Right lobe of liver (tissue), 6 donors: ENCODE measurements around the gene AMPD3. TPM values are rescaled to one million over a fixed set of nuclear protein-coding genes. Genes with fewer than 3 reads are reported as not detected.

Experiments
- ATAC-seq, 4 donors: fragments of 200-7000 bp; cut with Tn5 transposase; one replicate each; pipeline ENCODE4 v1.9.1; 2020; ENCODE audit warnings: mild to moderate bottlenecking in 4 of 4, moderate library complexity in 4 of 4
- DNase-seq, 3 donors: peaks; one replicate each; pipeline ENCODE4 v3.0.0-alpha.2; 2020
- H3K27ac ChIP-seq, 3 donors: fragments of 200-600 bp; one replicate each; pipeline ENCODE4 v1.8.0; 2022
- H3K27me3 ChIP-seq, 2 donors: fragments of 200-600 bp; one replicate each; pipeline ENCODE4 v1.8.0; 2022
- H3K36me3 ChIP-seq, 4 donors: fragments of 200-600 bp; sonication (generic) in 1 of 4; one replicate each; pipeline versions ENCODE4 v1.5.1 to v1.8.0; 2017 to 2022; ENCODE audit warnings: control low read depth in 1 of 4
- H3K4me1 ChIP-seq, 4 donors: fragments of 200-600 bp; sonication (generic) in 1 of 4; one replicate each; pipeline versions ENCODE4 v1.5.1 to v1.8.0; 2017 to 2022; ENCODE audit warnings: control low read depth in 1 of 4
- H3K4me3 ChIP-seq, 3 donors: fragments of 200-600 bp; one replicate each; pipeline ENCODE4 v1.8.0; 2022
- H3K9me3 ChIP-seq, 4 donors: fragments of 200-600 bp; sonication (generic) in 1 of 4; one replicate each; pipeline versions ENCODE4 v1.5.1 to v1.8.0; 2017 to 2022; ENCODE audit warnings: control low read depth in 1 of 4
- POLR2A ChIP-seq: fragments of 450-650 bp; IDR thresholded peaks from one replicate; pipeline ENCODE4 v1.6.1; 2017; ENCODE audit warnings: antibody characterized with exemption, mild to moderate bottlenecking
- WGBS: methylation state at CpG from one replicate; pipeline ENCODE4 v1.1.6; 2018; ENCODE audit warnings: low coverage, low lambda C conversion rate; ENCODE audit not compliant: insufficient coverage; ENCODE audit errors: missing lambda C conversion rate; 5-methylcytosine and 5-hydroxymethylcytosine counted together
- intact Hi-C, 2 donors: fragments of 100-400 bp; cut with DNase I; formaldehyde crosslinking; loops; one replicate each; pipeline versions ENCODE4 v1.11.2 to v1.14.1; 2022
- total RNA-seq, 6 experiments: library from RNA; depleted of rRNA in 2 of 6; stranded (reverse); fragments of >200 nt in 2 of 6; fragmentation: NEBNext Ultra II Directional in 3 of 6; extraction: Animal tissue kit (Norgen Biotek cat#: 25700) in 3 of 6; gene quantifications; one replicate each; pipeline versions ENCODE4 v1.1.0 to v1.2.4, GENCODE V29; 2016 to 2023
- TF ChIP-seq, protein P1 (sequence below), 4 donors: fragments of 200-600 bp in 3 of 4; fragments of 450-650 bp in 1 of 4; IDR thresholded peaks; one replicate each; pipeline versions ENCODE4 v1.5.1 to v1.8.0; 2016 to 2022; ENCODE audit warnings: antibody characterized with exemption in 4 of 4, mild to moderate bottlenecking in 2 of 4
- donor health status: DM: no; HTN: yes; CAD: no.
- donor health status: DM: no; HTN: no; CAD: no.
- donor health status: DM: no; HTN: no; CAD: no.
- donor health status: DM: no; HTN: yes; CAD: no.
- donor health status: DM: no; HTN: yes; CAD: no.

The AMPD3 gene
- total RNA-seq, 6 experiments from 2014 or later: 0.98 to 5.0 (median 1.8) TPM

DNA sequence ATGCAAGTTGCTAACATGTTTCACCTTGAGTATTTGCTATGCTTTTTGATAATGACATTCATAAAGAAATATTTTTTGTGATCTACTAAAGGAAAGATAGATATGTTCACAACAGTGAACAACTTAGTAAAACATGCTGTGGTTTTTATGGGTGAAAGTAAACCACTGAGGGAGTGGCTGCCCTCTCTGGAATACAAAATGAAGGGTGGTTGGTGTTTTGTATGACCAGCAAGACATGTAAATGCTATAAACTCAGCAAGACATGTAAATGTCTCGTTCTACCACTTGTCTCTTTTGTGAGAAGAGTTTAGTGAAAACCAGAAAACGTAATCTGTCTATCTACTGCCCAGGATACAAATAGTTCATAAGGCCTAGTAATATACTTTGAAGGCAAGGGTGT lies 7.6 kb upstream of the AMPD3 start:
- Histone ChIP-seq H3K27ac (no peak overlapping the region), H3K4me3 (no peak overlapping the region), H3K9me3 (no peaks in the 10 kb centered on the region), H3K27me3 (no peaks in the 10 kb centered on the region), H3K4me1 (no peaks in the 10 kb centered on the region), H3K36me3 (no peaks in the 10 kb centered on the region)
- TF ChIP-seq, protein P1, sequence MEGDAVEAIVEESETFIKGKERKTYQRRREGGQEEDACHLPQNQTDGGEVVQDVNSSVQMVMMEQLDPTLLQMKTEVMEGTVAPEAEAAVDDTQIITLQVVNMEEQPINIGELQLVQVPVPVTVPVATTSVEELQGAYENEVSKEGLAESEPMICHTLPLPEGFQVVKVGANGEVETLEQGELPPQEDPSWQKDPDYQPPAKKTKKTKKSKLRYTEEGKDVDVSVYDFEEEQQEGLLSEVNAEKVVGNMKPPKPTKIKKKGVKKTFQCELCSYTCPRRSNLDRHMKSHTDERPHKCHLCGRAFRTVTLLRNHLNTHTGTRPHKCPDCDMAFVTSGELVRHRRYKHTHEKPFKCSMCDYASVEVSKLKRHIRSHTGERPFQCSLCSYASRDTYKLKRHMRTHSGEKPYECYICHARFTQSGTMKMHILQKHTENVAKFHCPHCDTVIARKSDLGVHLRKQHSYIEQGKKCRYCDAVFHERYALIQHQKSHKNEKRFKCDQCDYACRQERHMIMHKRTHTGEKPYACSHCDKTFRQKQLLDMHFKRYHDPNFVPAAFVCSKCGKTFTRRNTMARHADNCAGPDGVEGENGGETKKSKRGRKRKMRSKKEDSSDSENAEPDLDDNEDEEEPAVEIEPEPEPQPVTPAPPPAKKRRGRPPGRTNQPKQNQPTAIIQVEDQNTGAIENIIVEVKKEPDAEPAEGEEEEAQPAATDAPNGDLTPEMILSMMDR (IDR thresholded peaks at IDR 0.05): no peak
- TF ChIP-seq POLR2A: no peak
- 92% methylated on average over 2 of the region's 2 CpGs for WGBS
- ATAC-seq (no peak), DNase-seq (no peak)
- intact Hi-C loops: no loop called here

DNA sequence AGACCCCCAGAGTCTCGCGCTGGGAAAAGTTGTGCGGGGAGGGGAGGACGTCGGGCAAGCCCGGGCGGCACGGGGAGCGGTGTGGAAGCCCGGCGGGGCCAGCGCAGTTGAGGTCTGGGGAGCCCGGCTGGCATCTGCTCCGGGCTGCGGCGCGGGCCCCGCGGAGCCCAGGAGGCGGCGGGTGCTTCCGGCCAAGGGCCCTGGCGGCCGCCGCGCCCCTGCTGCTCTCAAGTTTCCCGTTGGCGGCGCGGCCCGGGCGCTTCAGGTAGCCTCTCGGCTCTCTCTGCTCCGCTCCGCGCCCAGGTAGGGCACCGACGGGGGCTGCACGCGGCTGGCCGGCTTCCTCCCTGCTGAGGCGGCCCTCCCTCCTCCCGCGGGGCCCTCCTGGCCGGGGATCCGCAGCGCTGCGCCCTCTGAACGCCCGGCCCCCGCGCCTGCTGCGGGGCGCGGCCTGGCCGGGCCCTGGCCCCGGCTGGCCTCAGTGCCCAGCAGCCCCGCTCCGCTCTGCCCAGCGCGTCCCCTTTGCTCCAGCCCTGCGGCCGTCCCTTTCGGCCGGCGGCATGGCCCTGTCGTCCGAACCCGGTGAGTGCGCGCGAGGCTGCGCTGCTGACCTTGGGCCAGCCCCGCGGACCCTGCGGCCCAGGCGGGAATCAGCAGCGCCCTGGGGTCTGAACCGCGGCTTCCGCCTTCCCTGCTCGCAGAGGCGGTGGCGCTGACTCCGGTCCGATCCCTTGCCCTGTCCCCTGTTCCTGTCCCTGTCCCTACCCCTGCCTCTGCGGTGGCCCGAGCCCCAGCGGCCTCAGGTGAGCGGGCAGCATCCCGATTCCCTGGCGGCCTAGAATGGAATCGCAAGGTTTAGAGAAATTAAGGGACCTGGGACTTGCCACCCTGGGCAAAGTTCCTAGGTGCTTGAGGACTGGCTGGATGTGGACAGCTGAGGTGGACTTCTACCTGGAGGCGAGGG lies 4.3 kb upstream of the AMPD3 start:
- under 1% methylated on average over 23 of the region's 94 CpGs for WGBS
- no peaks in the 10 kb centered on the region for H3K4me1 ChIP-seq
- ATAC-seq (peak; percentile 85 to 90 (median 90)), DNase-seq (peak; percentile 68 to 79 (median 79))
- H3K27ac ChIP-seq: peak overlapping the region; percentile 45 to 74 (median 51)
- no peaks in the 10 kb centered on the region for H3K27me3 ChIP-seq
- peak; percentile 51 for TF ChIP-seq POLR2A
- TF ChIP-seq, protein P1 (IDR thresholded peaks at IDR 0.05): peak; percentile 53 to 66 (median 54)
- H3K4me3 ChIP-seq: peak overlapping the region; percentile 53 to 67 (median 58)
- H3K9me3 ChIP-seq: no peaks in the 10 kb centered on the region
- intact Hi-C loops: no loop called here
- no peaks in the 10 kb centered on the region for H3K36me3 ChIP-seq

DNA sequence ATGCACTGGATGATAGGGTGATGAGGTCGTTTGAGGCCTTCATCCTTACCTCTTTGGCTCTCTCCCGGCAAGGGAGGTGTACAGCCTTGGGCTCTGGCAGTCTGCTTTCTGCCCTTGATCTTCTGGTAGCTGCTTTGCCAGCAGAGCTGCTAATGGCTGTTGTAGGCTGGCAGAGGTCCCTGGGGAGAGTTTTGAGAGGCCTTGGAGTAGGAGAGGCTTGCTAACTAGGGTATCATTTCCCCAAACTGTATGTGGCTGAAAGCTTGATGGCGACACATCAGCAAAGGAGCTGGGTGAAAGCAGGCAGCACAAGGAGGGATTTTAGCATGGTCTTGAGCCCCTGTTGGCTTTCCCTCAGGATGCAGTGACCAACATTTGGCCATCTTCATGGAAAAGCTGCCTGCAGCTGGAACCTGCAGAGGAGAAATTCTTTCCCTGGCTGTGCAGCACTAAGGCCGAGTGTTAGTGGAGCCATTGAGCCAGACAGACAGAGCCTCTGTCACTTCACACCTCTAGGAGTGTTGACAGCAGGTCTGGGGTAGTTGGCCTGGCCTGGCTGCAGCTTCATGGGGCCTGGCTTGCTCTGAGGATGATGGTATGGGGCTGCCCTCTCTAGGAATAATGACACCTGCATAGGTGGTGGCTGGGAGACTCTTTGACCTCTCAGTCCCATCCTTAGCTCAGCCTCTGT lies 3.5 kb upstream of the AMPD3 start:
- DNase-seq: no peak
- H3K4me3 ChIP-seq: peak overlapping the region in 1 of 3 donors; percentile 67
- no peaks in the 10 kb centered on the region for H3K4me1 ChIP-seq
- TF ChIP-seq POLR2A: no peak
- TF ChIP-seq, protein P1 (IDR thresholded peaks at IDR 0.05): no peak
- no peaks in the 10 kb centered on the region for H3K27me3 ChIP-seq
- H3K9me3 ChIP-seq: no peaks in the 10 kb centered on the region
- intact Hi-C loops: no loop called here
- H3K36me3 ChIP-seq: no peaks in the 10 kb centered on the region
- WGBS: 60% methylated on average over 1 of the region's 4 CpGs
- H3K27ac ChIP-seq: peak overlapping the region in 1 of 3 donors; percentile 51
- ATAC-seq: no peak

DNA sequence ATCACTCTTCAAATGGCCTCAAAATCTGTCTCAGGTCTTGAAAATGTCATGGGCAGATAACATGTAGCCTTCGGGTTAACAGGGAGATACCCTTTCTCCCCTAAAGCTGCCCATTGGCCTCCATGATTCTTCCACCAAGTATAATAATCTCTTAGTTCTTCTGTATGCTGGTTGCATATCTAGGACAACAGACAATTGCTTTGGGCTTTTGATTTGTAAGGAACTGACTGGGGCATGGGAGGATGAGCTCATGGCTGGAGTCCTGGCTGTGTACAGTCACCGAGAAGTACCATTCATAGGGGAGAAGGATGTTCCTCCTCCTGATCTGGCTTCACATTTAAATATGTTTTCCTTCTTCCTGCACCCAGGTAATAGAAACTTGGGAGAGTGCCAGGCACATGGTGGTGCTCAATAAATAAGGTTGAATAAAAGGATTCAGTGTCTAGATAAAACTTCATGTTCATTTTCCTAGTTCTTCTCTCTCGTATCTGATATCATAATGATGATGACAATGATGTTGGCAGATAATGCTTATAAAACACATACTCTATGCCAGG lies 2.8 kb upstream of the AMPD3 start:
- TF ChIP-seq POLR2A: no peak
- TF ChIP-seq, protein P1 (IDR thresholded peaks at IDR 0.05): no peak
- DNase-seq: no peak
- Histone ChIP-seq H3K4me3 (no peak overlapping the region), H3K4me1 (no peaks in the 10 kb centered on the region), H3K9me3 (no peaks in the 10 kb centered on the region), H3K36me3 (no peaks in the 10 kb centered on the region), H3K27ac (no peak overlapping the region), H3K27me3 (no peaks in the 10 kb centered on the region)
- ATAC-seq: no peak
- intact Hi-C loops: no loop called here
- 90% methylated on average over 2 of the region's 3 CpGs for WGBS
